Breast epithelium (tissue), 3 donors: ENCODE results near the gene YWHAE.
"Not testable (repeated sequence)": the region's sequence is repeated elsewhere in the genome, so short reads cannot be mapped to it uniquely, and the experiment has no call there.

Experiments used
- POLR2A ChIP-seq: fragments of 450-650 bp; IDR thresholded peaks from one replicate; pipeline ENCODE4 v1.6.1; 2016; ENCODE audit warnings: antibody characterized with exemption, mild to moderate bottlenecking, moderate library complexity
- POLR2AphosphoS5 ChIP-seq, 3 donors: sonication (generic); formaldehyde crosslinking; IDR thresholded peaks; one replicate each; pipeline ENCODE4 v1.6.1; 2017; ENCODE audit warnings: antibody characterized with exemption in 3 of 3
- TF ChIP-seq, protein P1 (sequence below), 3 donors: fragments of 450-650 bp; IDR thresholded peaks; one replicate each; pipeline ENCODE4 v1.5.1; 2016 to 2017; ENCODE audit warnings: antibody characterized with exemption in 3 of 3, mild to moderate bottlenecking in 3 of 3, moderate library complexity in 3 of 3

DNA sequence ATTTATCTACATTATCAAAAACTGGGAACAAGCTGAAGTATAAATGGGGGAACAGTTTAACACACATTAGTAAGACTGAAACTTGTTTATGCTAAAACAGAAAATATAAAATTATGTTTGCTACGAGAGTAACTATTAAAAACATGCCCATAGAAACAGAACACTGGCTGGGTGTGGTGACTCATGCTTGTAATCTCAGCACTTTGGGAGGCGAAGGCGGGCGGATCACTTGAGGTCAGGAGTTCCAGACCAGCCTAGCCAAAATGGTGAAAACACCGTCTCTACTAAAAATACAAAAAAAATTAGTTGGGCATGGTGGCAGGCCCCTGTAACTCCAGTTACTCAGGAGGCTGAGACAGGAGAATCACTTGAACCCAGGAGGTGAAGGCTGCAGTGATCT is 39.7 kb downstream of the YWHAE start:
- TF ChIP-seq, protein P1, sequence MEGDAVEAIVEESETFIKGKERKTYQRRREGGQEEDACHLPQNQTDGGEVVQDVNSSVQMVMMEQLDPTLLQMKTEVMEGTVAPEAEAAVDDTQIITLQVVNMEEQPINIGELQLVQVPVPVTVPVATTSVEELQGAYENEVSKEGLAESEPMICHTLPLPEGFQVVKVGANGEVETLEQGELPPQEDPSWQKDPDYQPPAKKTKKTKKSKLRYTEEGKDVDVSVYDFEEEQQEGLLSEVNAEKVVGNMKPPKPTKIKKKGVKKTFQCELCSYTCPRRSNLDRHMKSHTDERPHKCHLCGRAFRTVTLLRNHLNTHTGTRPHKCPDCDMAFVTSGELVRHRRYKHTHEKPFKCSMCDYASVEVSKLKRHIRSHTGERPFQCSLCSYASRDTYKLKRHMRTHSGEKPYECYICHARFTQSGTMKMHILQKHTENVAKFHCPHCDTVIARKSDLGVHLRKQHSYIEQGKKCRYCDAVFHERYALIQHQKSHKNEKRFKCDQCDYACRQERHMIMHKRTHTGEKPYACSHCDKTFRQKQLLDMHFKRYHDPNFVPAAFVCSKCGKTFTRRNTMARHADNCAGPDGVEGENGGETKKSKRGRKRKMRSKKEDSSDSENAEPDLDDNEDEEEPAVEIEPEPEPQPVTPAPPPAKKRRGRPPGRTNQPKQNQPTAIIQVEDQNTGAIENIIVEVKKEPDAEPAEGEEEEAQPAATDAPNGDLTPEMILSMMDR (IDR thresholded peaks at IDR 0.05), result not testable (repeated sequence)
- TF ChIP-seq POLR2AphosphoS5 (IDR thresholded peaks at IDR 0.05); POLR2A: not testable (repeated sequence)
